GM19238 (cell line): ENCODE measurements around the gene MRPL20.

Source experiments
- DNase-seq: peaks from one replicate; pipeline ENCODE4 v3.0.0; 2011; ENCODE audit warnings: low spot score; ENCODE audit not compliant: insufficient read length

MRPL20 gene

DNA sequence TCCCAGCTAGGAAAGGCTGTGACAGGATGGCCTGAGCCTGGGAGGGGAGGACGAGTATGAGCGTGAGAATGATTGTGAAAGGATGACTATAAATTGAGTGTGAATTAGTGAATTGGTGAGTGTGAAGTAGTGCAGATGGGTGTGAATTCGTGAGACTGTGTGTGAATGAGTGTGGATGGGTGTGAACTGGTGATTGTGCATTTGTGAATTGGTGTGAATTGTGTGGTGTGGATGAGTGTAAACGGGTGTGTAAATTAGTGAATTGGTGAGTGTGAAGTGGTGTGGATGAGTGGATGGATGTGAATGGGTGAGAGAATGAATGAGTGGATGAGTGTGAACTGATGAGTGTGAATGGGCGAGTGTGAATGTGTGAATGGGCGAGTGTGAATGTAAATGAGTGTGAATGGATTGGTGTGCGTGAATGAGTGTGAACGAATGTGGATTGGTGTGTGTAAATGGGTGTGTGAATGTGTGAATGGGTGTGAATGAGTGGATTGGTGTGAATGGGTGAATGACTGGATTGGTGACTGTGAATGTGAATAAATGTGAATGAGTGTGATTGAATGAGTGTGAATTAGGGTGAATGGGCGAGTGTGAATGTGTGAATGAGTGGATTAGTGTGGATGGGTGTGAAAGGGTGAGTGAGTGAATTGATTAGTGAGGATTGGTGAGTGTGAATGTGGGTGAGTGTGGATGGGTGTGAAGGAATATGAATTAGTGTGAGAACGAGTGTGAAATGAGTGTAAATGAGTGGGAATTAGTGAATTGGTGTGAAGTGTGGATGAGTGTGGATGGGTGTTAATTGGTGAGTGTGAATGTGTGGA lies 41.0 kb downstream of the MRPL20 start:
- DNase-seq: no peak

DNA sequence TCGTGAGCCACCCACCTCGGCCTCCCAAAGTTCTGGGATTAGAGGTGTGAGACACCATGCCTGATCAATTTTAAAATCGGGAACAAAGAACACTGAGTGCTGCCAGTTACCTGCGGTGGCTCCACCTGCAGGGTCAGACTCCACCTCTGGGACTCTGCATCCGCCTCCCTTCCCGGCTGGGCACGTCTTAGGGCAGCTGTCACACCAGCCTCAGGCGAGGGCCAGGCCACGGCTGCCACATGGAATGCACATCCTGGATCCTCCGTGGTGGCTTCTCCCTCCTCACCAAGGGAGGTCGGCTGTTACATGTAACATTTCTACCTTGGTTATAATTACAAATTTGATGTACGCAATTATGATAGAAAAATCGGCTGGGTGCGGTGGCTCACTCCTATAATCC lies 42.8 kb downstream of the MRPL20 start:
- DNase-seq: no peak

DNA sequence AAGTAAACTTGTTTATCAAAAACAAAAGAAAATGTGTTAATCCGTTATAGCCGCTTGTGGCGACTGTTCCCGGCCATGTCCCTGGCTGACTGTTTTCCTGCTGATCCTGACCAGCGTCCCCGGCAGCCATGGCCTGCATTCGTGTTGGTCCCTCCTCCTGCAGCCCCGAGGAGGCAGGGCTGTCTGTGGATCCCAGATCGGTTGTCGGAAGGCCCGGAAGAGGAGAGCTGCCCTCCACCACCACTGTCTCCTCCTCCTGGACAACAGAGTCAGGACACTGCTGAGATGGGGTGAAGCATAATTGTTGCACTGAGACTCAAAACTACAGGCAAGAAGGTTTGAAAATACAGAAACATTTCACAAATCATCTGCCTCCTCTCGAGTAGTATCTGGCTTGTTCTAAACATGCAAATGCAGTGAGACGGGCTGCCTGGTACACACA lies 45.1 kb downstream of the MRPL20 start:
- DNase-seq: no peak

DNA sequence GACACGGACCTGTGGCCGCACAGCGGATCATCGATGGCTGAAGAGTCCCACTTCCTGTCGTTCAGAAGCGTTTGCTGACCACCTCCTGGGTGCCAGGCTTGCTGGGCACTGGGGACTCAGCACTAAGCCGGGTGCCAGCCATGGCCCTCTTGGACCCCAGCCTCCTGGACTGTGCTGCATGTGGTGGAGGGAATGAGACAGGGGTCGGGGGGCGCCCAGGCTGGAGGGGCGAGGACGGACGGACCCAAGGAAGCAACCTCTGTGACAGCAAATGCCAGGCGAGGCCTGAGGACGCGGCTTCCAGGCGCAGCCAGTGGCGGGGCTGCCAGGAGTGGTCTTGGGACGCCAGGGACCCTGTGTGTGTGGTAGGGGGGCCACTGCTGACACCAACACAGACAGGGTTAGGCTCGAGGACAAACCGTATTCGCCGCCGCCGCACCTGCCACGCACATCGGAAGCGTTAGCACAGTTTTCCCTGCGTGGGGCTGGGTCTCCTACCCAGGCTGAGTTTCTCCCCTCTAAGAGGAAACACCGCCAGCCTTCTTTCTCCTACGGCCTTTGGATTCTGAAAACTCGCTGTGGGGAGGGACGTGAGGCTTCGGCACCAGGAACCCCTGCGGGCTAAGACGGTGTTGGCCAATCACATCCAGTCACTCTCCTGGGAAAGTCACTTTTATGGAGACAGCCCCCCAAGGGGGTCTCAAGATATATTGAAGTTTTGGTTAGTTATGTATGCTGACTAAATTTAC lies 45.7 kb downstream of the MRPL20 start:
- DNase-seq: no peak

DNA sequence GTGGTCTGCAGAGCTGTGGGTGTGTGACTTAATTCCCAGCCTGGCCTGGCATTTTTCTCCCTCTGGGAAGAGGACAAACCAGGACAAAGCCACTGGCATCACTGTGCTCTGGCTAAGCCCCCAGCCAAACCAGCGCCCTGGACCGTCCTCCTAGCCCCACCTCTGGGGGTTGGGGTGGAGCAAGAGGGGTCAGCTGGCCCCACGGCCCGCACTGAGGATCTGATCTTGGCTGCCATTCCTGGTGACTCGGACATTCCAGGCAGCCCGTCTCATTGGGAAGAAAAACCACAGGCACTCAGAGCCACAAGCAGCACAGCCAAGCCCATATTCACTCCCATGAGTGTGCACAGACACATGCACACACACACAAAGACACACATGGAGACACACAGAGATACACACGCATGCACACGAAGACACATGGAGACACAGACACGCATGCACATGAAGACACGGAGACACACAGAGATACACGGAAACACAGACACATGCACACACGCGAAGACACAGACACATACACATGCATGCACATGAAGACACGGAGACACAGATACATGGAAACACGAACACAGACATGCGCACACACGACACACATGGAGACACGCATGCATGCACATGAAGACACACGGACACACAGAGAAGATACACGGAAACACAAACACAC lies 46.5 kb downstream of the MRPL20 start:
- no peak for DNase-seq

DNA sequence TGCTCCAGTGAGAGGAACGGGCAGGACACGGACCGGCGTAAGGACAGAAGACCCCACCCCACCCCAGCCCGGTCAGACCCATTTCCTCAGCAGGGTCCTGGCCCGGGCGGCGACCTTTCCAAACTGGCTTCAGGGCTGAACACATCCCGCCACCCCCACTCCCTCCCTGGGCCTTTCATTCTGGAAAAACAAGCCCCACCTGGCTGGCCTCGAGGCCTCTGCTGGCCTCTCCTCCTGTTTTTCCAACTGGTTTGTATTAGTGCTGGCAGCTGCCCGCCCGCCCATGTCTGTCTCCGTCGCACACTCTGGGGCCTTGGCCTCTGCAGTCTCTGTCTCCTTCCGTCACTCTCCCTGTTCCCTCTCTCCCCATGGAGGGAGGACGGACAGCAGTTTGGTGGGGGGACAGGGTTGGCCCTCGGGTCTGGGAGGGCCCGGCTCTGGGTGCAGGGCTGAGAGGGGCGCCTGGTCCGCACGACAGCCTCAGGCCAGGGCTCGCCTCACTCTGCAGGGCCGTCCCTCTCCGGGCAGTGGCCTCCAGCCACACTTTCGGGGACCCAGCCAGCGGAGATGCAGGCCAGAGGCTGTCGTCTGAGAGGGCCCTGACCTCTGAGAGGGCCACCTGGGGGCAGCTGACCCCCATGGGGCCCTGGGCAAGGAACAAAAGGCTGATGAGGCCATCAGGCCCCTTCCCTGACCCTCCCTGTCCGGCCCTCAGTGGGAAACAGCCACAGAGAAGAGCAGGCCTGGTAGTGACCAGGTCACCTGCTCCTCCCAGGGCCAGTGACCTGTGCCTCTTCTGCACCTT lies 47.2 kb downstream of the MRPL20 start:
- DNase-seq: no peak

DNA sequence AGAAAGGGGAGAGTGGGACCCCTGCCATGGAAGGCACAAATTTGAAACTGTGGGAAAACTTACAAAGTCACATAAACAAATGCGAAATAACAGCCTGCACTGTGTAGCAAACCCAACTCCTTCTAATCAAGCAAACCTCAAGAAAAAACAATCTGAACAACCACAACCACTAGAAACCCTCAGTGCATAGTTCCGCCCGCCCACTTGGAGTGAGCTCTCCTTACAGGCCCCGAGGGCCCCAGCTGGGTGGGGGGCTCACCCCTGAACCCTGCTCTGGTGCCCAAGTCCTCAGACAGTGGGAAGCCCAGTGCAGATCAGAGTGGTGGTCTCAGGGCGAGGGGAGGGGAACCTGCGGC lies 47.8 kb downstream of the MRPL20 start:
- DNase-seq: no peak

DNA sequence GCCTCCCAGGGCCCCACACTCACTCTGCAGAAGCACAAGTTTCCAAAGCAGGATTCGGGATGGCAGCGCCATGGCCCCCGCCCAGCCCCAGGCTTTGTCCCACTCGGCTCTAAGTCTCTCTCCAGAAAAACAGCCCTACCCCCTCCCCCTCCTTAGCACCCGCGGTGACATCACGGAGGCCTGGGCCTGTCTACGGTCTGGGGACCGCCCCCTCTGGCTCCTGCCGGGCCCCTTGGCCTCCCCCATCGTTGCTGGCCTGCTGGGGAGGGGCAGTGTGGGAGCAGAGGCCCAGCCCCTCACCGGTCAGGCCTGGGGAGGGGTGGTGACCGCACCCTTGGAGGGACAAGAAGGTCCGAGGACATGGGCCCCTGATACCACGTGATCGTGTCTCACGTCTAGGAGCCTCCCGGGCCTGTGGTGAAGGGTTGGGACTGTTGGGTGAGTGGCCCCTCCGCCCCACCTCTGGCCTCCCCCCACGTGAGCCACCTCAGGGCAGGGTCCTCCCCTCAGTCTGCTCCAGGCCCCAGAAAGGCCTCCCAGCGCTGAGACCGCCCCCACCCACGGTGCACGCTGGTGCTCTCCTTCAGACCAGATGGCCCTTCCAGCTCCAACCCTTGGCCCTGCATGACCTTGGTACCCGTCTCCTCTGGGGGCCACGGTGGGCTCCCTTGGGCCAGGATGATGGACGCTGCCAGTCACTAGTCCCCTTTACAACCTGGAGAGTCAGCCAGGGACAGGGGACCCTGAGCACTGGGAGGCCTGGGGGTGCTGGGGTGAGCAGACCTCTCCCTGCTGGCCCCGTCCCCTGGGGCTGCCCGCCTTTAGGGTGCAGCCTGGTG lies 48.4 kb downstream of the MRPL20 start, which contains the start of gene MXRA8:
TSS of gene MXRA8 (minus strand) at position 123 of the 839 bp plus-strand sequence. CDS start at position 72, 51 bp downstream.
- DNase-seq: no peak

DNA sequence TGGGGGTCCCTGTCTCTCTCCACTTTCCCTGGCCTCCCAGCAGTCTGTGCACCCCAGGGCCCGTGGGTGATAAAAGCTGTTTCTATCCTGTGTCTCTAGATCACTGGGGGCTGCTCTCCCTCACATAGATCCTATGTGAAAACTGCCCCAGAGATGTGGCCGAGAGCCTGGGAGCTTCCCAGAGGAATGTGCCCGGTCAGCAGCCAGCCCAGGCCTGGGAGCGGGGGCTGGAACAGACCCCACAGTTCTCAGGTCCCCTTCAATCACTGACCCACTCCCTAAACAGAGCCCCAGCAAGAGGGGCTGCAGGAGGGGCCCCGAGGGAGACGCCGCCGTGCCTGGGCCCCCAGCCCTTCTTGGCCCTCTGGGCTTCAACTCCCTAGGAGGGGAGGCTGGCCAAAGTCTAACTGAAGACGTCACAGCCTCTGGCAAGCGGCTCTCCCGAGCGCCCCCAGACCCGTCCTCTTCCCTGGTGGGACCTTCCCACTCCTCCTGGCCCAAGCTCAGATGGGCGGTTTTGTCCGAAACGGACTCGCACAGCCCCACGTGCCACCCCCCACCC lies 49.1 kb downstream of the MRPL20 start:
- DNase-seq: no peak

DNA sequence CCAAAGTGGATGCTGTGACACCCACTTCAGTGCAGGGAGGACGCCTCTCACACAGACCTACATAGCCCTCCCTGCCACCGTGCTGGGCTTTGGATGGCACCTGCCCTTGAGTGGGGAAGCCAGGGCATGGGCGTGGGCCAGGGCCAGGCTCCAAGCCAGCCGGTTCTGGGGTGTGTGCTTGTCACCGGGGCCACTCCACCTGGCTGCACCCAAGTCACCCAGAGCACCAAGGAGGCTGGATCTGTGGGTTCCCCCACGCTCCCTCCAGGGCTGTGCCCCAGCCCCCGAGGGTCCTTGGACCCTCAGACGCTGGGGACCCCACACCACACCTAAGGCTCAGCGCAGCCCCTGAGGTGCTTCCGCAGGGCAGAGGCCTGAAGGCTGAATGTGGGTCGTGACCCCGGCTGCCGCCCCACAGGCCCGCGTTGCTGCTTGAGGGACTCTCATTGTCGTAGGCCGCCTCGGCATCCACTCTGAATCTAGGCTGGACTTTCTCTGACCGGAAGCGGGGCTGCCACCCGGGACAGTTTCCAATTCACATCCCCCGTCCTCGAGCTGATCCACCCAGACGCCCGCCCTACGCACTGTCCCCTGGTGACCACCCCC lies 50.2 kb downstream of the MRPL20 start:
- DNase-seq: no peak

DNA sequence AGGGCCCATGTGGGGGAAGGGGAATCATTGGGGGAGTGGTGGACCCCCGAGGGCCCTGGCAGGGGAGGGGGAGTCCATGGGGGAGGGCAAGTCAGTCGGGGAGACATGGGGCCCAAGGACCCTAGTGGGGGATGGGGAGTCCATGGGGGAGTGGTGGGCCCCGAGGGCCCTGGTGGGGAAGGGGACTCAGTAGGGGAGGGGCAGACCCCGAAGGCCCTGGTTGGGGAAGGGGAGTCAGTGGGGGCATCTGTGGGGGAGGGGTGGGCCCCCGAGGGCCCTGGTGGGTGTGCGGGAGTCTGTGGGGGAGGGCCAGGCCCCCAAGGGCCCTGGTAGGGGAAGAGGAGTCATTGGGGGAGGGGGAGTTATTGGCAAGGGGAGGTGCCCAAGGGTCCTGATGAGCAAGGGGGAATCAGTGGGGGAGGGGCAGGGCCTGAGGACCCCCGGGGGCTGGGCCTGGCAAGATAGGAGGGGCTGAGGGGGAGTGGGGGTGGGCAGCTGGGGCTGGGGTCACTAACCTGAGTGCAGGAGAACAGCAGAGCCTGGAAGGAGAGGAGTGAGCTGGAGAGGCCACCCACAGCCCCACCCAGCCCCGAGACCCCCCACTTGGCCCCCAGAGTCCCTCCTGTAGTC lies 50.8 kb downstream of the MRPL20 start:
- DNase-seq: no peak

DNA sequence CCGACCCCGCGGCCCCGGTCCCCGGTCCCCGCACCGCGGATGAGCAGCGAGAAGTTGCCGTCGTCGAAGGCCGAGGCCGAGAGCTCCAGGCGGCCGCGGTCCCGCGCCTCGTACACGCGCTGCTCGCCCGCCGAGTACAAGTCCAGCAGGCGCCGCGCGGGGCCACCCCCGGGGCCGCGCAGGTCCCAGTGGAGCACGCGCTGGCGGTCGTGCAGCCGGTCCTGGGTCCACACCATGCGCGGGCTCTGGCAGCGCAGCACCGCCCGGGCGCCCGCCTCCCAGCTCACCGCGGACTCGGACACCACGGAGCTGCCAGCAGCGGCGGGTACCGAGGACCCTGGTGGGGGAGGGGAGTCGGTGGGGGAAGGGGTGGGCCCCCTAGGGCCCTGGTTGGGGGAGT lies 51.7 kb downstream of the MRPL20 start:
- DNase-seq: no peak

DNA sequence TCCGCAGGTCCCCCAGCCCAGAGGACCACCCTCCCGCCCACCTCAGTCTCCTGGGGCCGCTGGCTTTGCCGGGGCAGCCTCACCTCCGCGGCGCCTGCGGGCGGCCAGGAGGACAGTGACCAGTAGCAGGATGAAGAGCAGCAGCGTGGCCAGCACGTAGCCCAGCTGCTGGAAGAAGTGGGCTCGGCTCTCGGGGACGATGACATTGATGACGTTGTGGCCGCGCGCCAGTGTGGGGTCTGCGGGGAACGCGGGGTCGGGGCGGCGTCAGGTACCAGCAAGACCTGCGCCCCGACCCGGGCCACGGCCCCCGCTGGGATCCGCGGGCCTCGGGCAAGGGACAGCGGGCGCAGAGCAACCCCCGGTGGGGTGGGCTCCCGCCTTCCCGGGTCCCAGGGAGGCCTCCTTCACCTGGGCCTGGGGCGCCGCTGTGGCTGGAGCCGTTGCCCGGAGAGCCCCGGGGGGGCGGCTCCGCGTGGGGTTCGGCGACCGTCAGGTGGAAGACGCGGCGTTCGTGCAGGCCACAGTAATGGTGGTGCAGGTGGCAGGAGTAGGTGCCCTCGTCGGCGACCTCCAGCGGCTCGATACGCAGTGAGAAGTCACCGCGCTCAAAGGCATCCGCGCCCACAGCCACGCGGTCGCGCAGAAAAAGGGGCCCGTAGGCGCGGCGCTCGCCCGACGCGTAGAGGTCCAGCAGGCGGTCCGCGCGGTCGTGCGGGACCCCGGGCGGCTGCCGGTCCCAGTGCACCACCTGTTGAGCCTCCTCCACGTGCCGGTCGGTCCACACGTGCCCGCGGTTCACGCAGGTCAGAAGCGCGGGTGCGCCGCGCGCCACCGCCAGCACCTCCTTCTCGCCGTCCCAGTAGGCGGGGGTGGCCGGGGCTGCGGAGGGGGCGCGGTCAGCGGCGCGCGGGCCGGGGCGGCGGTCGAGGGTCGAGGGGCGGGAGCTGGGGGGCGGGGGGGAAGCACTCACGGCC lies 52.5 kb downstream of the MRPL20 start:
- DNase-seq: no peak

DNA sequence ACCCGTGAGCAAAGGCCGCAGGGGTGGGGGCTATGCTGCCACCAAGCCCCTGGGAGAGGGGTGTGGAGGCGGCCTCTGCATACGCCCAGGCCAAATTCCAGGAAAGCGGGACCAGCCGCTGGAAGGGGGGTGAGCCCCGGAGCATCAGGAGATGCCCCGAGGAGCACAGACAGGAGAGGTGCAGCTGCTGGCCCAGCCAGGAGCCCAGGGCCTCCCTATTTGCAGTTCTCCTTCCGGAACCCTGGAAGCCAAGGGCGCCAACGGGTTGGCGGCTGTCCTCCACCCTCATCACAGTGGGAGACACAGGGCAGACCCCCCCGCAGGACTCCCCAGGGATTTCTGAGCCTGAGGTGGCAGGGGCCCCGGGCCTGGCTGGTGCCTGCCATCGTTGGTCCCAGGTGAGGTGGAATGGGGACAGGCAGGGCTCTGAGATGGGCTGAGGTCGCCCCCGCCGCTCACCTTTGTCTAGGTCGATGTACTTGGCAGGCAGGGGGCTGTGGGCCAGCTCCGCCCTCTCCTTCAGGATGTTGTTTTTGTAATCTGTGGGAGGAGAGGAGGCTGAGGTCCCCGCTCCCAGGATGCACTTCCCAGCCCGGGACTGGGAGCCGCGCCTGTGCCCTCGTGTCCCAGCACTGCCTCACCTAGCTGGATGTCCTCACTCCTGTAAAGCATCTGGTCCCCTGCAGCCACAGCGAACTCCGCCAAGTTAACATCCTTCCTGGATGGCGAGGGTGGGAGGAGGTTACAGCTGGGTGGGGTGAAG lies 53.5 kb downstream of the MRPL20 start:
- DNase-seq: no peak

DNA sequence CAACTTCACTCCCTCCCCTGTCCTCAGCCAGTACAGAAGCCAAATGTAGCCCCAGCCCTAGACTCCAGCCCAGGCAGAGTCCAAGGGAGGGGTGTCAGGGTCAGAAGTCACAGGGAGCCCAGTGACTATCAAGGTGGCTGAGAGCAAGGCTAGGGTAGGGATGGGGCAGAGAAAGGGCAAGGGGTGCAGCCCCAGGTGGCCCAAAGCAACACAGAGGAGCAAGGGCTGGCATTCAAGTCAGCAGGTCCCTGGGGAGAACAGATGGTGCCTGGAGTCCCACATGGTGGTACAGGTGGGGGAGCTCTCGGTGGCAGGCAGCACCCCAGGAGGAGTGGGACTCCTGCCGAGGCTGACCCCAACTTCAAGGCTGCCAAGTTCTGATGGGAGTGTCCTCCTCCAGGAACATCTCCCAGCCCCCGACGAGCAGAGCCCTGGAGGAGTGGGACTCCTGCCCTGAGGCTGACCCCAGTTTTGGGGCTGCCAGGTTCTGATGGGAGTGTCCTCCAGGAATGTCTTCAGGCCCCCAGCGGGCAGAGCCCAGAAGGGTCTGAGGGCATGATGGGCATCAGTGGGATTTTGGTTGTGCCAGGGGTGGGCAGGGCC lies 54.2 kb downstream of the MRPL20 start:
- DNase-seq: no peak
